ENCODE measurements around the gene SRSF9. TPM values are rescaled to one million over a fixed set of nuclear protein-coding genes. Genes with fewer than 3 reads are reported as not detected.
"Not testable (repeated sequence)": the region's sequence is repeated elsewhere in the genome, so short reads cannot be mapped to it uniquely, and the experiment has no call there.

SRSF9 gene
- total RNA-seq, 1 experiment from 2014 or later: 297 TPM

GRCh38 chr12:120469450-120470149 is at the start of gene SRSF9 (continued):
- TF ChIP-seq FOSL1 (IDR thresholded peaks at IDR 0.05; ENCODE audit: low read depth) (no peak), ZBTB33 (IDR thresholded peaks at IDR 0.05; ENCODE audit: extremely low read depth, insufficient replicate concordance, low read length) (peak; percentile 11)

- H2AFZ ChIP-seq (ENCODE audit: low read depth, low read length, poor library complexity, severe bottlenecking); H4K20me1 ChIP-seq (ENCODE audit: insufficient read depth); H3K4me3 ChIP-seq (replicated peaks in 1 of 2; ENCODE audit: low read depth in 1 of 2, low read length in 2 of 2); H3K4me1 ChIP-seq (ENCODE audit: control insufficient read depth in 1 of 2, insufficient read depth in 2 of 2, low read length in 2 of 2); CTCF ChIA-PET; RAD21 ChIA-PET (ENCODE audit: low non-redundant PET in 1 of 2, low total read pairs in 2 of 2, uncharacterized antibody in 2 of 2, unreplicated experiment in 2 of 2); DNase-seq (ENCODE audit: low read depth, low spot score); ATAC-seq; H3K9me2 ChIP-seq (ENCODE audit: insufficient read depth); H3K9me3 ChIP-seq (ENCODE audit: control insufficient read depth in 1 of 2, insufficient read depth in 1 of 2, low read depth in 1 of 2, low read length in 2 of 2); H3K36me3 ChIP-seq (ENCODE audit: control insufficient read depth in 1 of 2, insufficient read depth in 2 of 2, low read length in 2 of 2); H3K79me2 ChIP-seq (ENCODE audit: insufficient read depth, low read length); H3K9ac ChIP-seq (ENCODE audit: low read length); H3K4me2 ChIP-seq (ENCODE audit: low read length); intact Hi-C loops (cut with micrococcal nuclease); BruUV-seq (replicated peaks); H3K27ac ChIP-seq (ENCODE audit: low read depth, low read length); H3K27me3 ChIP-seq (ENCODE audit: insufficient read depth, low read length); POLR2A ChIA-PET: not testable (repeated sequence)
Observed at GRCh38 chr12:120519324-120519723, 49.8 kb upstream of the SRSF9 start.

- ATAC-seq: no peak
- H3K79me2 ChIP-seq (ENCODE audit: insufficient read depth, low read length): no peaks in the 10 kb centered on the region
- no TSS peak for BruUV-seq (replicated peaks)
- no peak overlapping the region for H2AFZ ChIP-seq (ENCODE audit: low read depth, low read length, poor library complexity, severe bottlenecking)
- ChIA-PET POLR2A (no interaction called here), CTCF (no interaction called here), RAD21 (ENCODE audit: low non-redundant PET in 1 of 2, low total read pairs in 2 of 2, uncharacterized antibody in 2 of 2, unreplicated experiment in 2 of 2) (no interaction called here)
- H3K4me1 ChIP-seq (ENCODE audit: control insufficient read depth in 1 of 2, insufficient read depth in 2 of 2, low read length in 2 of 2): no peaks in the 10 kb centered on the region
- H3K27ac ChIP-seq (ENCODE audit: low read depth, low read length): no peak overlapping the region
- no peak for DNase-seq (ENCODE audit: low read depth, low spot score)
- H3K4me2 ChIP-seq (ENCODE audit: low read length): no peak overlapping the region
- H3K9me3 ChIP-seq (ENCODE audit: control insufficient read depth in 1 of 2, insufficient read depth in 1 of 2, low read depth in 1 of 2, low read length in 2 of 2): no peaks in the 10 kb centered on the region
- H3K9me2 ChIP-seq (ENCODE audit: insufficient read depth): no peaks in the 10 kb centered on the region
- no peaks in the 10 kb centered on the region for H4K20me1 ChIP-seq (ENCODE audit: insufficient read depth)
- TF ChIP-seq ELF1 (IDR thresholded peaks at IDR 0.05; ENCODE audit: borderline replicate concordance, low read depth): no peak
- H3K9ac ChIP-seq (ENCODE audit: low read length): no peak overlapping the region
- intact Hi-C loops (cut with micrococcal nuclease): no loop called here
- no peak overlapping the region for H3K4me3 ChIP-seq (replicated peaks in 1 of 2; ENCODE audit: low read depth in 1 of 2, low read length in 2 of 2)
- H3K27me3 ChIP-seq (ENCODE audit: insufficient read depth, low read length): no peaks in the 10 kb centered on the region
- H3K36me3 ChIP-seq (ENCODE audit: control insufficient read depth in 1 of 2, insufficient read depth in 2 of 2, low read length in 2 of 2): peaks cover 3 to 8% of the 10 kb centered on the region in 2 experiments; a peak in 2 of 4 replicates
Observed at GRCh38 chr12:120515496-120515895, 45.9 kb upstream of the SRSF9 start.
